Heart left ventricle (tissue), 13 donors: Measurements from ENCODE around the gene HIP1.

Experiments
- POLR2A ChIP-seq, 2 donors: fragments of 450-650 bp; IDR thresholded peaks; one replicate each; pipeline ENCODE4 v1.6.1; 2017; ENCODE audit warnings: antibody characterized with exemption in 2 of 2, mild to moderate bottlenecking in 2 of 2, moderate library complexity in 2 of 2
- TF ChIP-seq, protein P1 (sequence below), 12 donors: fragments of 200-600 bp; sonication (generic) in 4 of 12; IDR thresholded peaks; one replicate each; pipeline versions ENCODE4 v1.5.0 to v1.8.0; 2018 to 2022; ENCODE audit warnings: antibody characterized with exemption in 12 of 12, mild to moderate bottlenecking in 5 of 12
- donor health status: ischemic (EF 13 %, LVEDD 7.1; RV severe dilation, severe dysfunction).
- donor health status: DM: no; HTN: yes; CAD: no.
- donor health status: DM: no; HTN: no; CAD: no.
- donor health status: ischemic (EF 25% LVEDD 6.9; RV normal size, moderate dysfunction).
- donor health status: ischemic (EF 25% LVEDD 5.7; RV mildly dilated, moderate dysfunction).
- donor health status: ischemic (EF 35%, LVEDD 5.7; RV mildly dilated, moderate dysfunction).
- donor health status: nonischemic (EF 11% LVEDD 7.7; RV severe dilation, severe dysfunction).
- donor health status: DM: yes; HTN: yes; CAD: no.
- donor health status: PGD.
- donor health status: ischemic (EF 29% LVEDD 5.4; RV normal size, mild dysfunction).
- donor health status: nonischemic (EF 23%, LVEDD 6.1; RV moderate dilation, normal function).

DNA sequence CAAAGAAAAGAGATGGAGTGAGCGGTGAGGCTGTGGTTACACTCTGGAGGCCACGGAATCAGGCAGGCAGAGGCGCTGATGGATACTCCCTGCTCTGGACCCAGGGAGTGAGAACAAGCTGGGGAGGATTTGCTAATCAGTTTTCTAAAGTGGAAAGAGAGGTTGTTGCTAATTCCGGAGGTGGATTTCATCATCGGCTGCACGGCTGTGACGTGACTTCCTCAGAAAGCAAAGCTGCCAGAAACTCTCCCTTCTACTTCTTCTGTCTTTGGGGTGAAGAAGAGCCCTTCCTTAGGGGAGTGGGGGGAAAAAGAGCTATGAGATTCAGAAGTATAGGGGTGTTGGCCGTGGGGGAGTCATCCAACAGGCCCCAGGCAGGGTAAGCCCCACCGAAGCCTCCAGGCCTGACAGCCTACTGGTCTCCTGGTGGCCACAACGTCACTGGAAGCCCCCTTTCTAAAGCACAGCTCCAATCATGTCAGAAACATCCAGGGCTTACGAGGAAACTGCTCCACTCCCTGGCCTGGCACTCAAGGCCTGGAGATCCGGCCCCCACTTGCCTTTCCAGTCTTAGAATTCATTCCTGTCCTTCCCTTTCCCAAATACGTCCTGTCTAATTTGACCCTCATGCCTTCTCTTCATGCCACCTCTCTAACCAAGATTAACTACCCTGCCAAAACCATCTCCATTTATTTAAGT, 114.5 kb downstream of the HIP1 start:
- TF ChIP-seq POLR2A (IDR thresholded peaks at IDR 0.05): no peak
- TF ChIP-seq, protein P1, sequence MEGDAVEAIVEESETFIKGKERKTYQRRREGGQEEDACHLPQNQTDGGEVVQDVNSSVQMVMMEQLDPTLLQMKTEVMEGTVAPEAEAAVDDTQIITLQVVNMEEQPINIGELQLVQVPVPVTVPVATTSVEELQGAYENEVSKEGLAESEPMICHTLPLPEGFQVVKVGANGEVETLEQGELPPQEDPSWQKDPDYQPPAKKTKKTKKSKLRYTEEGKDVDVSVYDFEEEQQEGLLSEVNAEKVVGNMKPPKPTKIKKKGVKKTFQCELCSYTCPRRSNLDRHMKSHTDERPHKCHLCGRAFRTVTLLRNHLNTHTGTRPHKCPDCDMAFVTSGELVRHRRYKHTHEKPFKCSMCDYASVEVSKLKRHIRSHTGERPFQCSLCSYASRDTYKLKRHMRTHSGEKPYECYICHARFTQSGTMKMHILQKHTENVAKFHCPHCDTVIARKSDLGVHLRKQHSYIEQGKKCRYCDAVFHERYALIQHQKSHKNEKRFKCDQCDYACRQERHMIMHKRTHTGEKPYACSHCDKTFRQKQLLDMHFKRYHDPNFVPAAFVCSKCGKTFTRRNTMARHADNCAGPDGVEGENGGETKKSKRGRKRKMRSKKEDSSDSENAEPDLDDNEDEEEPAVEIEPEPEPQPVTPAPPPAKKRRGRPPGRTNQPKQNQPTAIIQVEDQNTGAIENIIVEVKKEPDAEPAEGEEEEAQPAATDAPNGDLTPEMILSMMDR (IDR thresholded peaks at IDR 0.05): no peak
